Fibroblast of skin of back (primary cell): Measurements from ENCODE around the gene SLC9A9.
A peak's percentile ranks its signal among the peaks of the same experiment; 100 is the strongest.

ENCODE experiments used
- DNase-seq: peaks from one replicate; pipeline ENCODE4 v3.0.0-alpha.2; 2013

Gene SLC9A9

GRCh38 chr3:143271136-143271535, 577.1 kb downstream of the SLC9A9 start:
- DNase-seq = no peak

GRCh38 chr3:143269741-143270140, 578.5 kb downstream of the SLC9A9 start:
- peak; percentile 6 for DNase-seq

DNA sequence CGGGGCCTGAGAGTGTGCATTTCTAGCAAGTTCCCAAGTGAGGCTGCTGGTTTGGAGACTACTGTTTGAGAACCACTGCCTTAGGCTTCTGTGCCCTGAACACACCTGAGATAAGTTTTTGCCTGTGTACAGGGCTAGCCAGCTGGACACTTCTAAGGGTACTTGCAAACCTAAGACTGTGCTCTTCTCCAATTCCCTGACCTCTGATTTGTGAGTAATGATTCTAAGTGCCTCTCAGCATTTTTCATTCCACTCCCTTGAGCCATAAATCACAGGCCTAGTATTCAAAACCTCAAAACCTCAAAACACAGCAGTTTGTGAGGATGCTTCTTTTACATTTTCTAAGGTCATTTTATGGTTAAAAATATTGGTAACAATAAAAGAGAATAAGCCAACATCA, 580.3 kb downstream of the SLC9A9 start:
- peak; percentile 15 for DNase-seq

- DNase-seq = no peak
Observed at GRCh38 chr3:143266927-143267326, 581.3 kb downstream of the SLC9A9 start.

GRCh38 chr3:143266511-143266910, 581.8 kb downstream of the SLC9A9 start:
- DNase-seq = no peak

GRCh38 chr3:143265501-143266070, 582.7 kb downstream of the SLC9A9 start:
- DNase-seq = no peak

GRCh38 chr3:143263852-143264513, 584.3 kb downstream of the SLC9A9 start:
- DNase-seq = no peak

DNA sequence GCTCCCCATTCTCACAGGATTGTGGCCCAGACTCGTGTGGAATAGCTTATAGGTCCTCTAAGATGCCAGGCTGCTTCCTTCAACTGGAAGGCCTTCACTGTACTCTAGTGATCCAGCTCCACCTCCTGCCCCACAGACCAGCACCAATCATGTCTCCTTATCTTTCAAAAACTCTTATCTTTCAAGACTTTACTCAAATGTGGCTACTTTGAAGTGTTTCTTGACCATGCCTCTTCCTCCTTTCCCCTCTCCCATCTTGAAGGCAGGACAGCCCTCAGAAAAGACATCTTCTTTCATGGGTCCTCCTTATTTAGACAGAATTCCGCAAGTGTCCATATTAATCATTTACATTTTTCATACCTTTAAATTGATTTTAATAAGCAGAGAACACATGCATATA, 586.4 kb downstream of the SLC9A9 start:
- no peak for DNase-seq

- DNase-seq = no peak
Observed at GRCh38 chr3:143258692-143259091, 589.6 kb downstream of the SLC9A9 start.

DNA sequence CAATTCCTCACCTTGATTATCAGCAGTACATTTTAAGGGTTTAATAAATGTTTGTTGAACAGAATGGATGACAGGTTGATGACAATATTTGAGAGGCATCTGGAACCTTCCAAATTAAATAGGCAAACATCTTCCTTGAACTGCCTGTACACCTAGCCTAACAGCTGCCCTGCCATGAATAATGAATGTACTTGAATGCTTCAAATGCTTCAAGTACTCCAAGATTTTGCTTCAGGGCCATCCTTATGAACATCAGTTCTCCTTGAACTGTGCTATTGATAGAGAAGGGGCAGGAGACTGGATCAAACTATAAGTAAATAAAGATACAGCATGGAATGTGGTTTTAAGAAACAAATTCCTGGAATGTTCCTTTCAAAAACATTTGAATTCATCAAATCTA, 591.9 kb downstream of the SLC9A9 start:
- no peak for DNase-seq

- DNase-seq = no peak
Observed at GRCh38 chr3:143255739-143256138, 592.5 kb downstream of the SLC9A9 start.

DNA sequence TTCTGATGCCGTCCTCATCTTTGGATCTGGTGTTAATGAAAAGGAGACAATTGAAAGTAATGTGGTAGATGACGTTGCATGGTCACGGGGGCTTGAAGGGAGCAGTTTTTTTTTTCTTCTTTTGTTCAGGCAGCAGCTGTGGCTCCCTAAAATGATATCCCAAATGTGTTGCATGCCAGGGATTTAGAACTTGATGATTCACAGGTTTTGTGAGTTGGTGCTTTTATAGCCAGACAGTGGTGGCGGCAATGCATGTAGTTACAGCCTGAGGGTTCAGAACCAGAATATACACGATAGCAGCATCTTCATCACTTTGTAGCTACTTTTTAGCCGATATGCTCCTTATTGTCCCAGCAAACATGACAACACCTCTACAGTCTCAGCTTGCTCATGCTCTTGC, 595.3 kb downstream of the SLC9A9 start:
- peak; percentile 42 for DNase-seq

GRCh38 chr3:143249014-143249413, 599.3 kb downstream of the SLC9A9 start:
- no peak for DNase-seq

DNA sequence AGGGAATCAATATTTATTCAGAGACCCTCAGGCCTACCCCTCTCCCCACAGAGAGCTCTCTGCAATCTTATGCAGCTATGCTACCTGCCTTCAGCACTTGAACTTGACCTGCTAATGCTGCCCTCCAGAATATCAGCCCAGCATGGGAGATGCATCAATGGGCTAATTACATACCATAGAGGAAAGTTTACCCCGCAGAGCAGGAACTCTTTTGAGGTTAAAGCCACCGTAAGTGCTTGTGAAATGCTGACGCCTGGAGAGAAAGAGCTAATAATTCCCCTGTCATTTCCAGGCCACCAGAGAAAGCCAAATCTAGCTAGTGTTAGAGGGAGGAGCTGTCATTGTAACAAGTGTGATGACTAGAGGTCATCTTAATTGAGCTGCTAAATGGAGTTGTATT, 601.2 kb downstream of the SLC9A9 start:
- no peak for DNase-seq

DNA sequence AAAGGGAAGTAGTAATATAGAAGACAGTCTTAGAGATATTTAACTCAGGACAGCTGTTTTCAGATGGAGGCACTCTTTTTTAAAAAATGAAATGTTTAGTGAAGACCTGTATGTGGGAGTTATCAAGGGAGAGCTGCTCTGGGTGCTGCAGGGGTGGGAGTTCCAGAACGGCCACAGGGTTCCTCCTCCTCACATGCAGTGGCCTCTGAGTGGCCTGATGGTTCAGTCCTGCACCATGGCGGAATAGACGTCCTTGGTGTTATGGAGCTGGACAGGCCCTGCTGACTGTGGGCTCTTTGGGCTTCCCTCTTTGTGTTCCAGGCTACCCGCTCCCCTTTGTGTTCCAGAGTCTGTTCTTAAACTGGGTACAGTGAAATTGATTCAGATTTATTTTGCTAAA, 602.6 kb downstream of the SLC9A9 start:
- no peak for DNase-seq

- no peak for DNase-seq
Observed at GRCh38 chr3:143244516-143245063, 603.7 kb downstream of the SLC9A9 start.

GRCh38 chr3:143243686-143244085, 604.6 kb downstream of the SLC9A9 start:
- DNase-seq = no peak

DNA sequence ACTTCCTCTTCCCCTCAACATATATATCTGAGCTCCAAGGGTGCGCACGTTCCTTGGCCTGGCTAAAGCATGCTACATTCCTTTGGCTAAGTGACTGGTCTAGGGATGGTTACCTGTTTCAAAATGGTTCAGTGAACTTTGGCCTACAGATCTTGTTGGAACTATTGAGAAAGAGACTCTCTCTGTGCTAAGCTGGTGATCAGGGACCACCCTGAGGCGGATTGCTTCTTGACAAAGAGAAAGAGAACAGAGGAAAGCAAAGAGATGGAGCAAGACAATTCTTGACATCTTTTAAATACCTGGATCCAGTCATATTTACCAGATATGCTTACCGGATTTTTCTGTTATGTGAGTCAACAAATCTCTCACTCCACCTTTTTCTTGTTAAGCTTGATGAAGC, 605.6 kb downstream of the SLC9A9 start:
- DNase-seq = no peak

DNA sequence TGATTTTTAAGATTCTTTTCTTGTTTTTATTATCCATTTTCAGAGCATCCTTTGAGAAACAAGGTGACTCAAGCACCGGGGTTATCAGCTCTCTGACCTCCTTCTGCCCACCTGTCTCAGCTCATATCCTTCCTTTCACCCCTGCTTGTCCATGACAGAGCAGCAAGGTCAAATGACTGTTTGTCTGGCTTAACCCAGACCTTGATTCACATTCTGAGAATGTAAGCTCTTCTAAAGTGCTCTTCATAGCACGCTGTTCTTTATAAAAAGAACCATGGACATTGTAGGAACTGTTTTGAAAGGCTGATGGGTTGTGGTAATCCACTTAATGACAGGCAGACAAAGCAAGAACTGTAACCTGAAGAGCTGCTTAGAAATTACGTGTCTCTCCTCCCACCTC, 606.2 kb downstream of the SLC9A9 start:
- no peak for DNase-seq

- peak; percentile 16 for DNase-seq
Observed at GRCh38 chr3:143241481-143241951, 606.8 kb downstream of the SLC9A9 start.

GRCh38 chr3:143240886-143241285, 607.4 kb downstream of the SLC9A9 start:
- no peak for DNase-seq

- peak; percentile 78 for DNase-seq
Observed at GRCh38 chr3:143239031-143239430, 609.2 kb downstream of the SLC9A9 start.

- peak; percentile 52 for DNase-seq
Observed at GRCh38 chr3:143237077-143237627, 611.1 kb downstream of the SLC9A9 start.
